Measurements from ENCODE around the gene UGT1A4. TPM values are rescaled to one million over a fixed set of nuclear protein-coding genes. Genes with fewer than 3 reads are reported as not detected.
A peak's percentile ranks its signal among the peaks of the same experiment; 100 is the strongest.

Gene UGT1A4
- total RNA-seq, 1 donor from 2014 or later = not detected

DNA sequence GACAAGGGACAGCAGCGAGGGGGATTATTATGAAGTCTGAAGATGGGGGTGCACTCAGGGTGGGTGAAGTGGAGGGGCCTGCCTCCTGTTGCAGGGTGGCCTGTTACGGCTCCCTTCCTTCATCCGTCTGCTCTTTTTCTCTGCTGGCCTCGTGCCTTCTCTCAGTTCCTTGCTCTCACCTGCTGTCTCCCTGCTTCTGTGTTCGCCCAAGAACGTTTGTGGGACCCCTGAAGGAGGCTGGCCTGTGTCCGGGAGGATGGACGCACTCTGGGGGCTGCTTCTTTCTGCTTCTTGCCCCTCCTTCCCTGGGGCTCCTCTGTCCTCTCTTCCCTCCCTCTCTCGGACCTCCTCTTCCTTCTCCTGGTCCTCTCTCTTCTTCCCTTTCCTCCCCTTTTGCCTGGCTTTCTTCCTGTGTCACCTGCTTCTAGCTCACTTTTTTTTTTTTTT, 73.4 kb downstream of the UGT1A4 start:
- H3K27me3 Mint-ChIP-seq (ENCODE audit: low read depth) = peaks cover 6% of the 10 kb centered on the region
- no peak for DNase-seq (ENCODE audit: low spot score)
- TF ChIP-seq, protein P1, sequence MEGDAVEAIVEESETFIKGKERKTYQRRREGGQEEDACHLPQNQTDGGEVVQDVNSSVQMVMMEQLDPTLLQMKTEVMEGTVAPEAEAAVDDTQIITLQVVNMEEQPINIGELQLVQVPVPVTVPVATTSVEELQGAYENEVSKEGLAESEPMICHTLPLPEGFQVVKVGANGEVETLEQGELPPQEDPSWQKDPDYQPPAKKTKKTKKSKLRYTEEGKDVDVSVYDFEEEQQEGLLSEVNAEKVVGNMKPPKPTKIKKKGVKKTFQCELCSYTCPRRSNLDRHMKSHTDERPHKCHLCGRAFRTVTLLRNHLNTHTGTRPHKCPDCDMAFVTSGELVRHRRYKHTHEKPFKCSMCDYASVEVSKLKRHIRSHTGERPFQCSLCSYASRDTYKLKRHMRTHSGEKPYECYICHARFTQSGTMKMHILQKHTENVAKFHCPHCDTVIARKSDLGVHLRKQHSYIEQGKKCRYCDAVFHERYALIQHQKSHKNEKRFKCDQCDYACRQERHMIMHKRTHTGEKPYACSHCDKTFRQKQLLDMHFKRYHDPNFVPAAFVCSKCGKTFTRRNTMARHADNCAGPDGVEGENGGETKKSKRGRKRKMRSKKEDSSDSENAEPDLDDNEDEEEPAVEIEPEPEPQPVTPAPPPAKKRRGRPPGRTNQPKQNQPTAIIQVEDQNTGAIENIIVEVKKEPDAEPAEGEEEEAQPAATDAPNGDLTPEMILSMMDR (IDR thresholded peaks at IDR 0.05) = no peak
- H3K4me1 Mint-ChIP-seq (ENCODE audit: low read depth) = no peaks in the 10 kb centered on the region
- H3K36me3 Mint-ChIP-seq (ENCODE audit: low read depth) = no peaks in the 10 kb centered on the region
- no peak overlapping the region for H3K4me3 Mint-ChIP-seq (ENCODE audit: unreplicated experiment)
- H3K9me3 Mint-ChIP-seq (ENCODE audit: low read depth) = no peaks in the 10 kb centered on the region
- H3K27ac Mint-ChIP-seq (ENCODE audit: unreplicated experiment) = no peak overlapping the region

DNA sequence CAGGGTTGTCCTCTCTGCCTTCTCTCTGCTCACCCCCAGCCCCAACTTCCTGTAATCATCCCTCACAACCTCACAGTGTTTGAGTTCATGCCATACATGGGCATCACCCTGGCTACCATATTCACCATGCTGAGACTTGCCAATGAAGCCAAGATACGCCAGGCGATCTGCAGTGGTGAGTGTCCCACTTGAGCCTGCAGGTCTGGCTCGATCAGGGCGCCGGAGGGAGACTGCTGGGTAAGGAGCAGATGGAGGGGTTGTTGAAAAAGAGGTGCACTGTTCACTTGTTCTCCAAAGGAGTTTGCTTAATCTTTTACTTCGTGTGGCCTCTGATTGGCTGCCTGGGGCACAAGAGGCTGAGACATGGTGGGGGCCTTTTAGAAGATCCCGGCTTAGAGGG, 74.2 kb downstream of the UGT1A4 start:
- Mint-ChIP-seq H3K4me3 (ENCODE audit: unreplicated experiment) (no peak overlapping the region), H3K4me1 (ENCODE audit: low read depth) (no peaks in the 10 kb centered on the region), H3K27me3 (ENCODE audit: low read depth) (peaks cover 8% of the 10 kb centered on the region), H3K27ac (ENCODE audit: unreplicated experiment) (no peak overlapping the region), H3K9me3 (ENCODE audit: low read depth) (no peaks in the 10 kb centered on the region), H3K36me3 (ENCODE audit: low read depth) (no peaks in the 10 kb centered on the region)
- DNase-seq (ENCODE audit: low spot score) = no peak
- TF ChIP-seq, protein P1 (IDR thresholded peaks at IDR 0.05) = no peak

DNA sequence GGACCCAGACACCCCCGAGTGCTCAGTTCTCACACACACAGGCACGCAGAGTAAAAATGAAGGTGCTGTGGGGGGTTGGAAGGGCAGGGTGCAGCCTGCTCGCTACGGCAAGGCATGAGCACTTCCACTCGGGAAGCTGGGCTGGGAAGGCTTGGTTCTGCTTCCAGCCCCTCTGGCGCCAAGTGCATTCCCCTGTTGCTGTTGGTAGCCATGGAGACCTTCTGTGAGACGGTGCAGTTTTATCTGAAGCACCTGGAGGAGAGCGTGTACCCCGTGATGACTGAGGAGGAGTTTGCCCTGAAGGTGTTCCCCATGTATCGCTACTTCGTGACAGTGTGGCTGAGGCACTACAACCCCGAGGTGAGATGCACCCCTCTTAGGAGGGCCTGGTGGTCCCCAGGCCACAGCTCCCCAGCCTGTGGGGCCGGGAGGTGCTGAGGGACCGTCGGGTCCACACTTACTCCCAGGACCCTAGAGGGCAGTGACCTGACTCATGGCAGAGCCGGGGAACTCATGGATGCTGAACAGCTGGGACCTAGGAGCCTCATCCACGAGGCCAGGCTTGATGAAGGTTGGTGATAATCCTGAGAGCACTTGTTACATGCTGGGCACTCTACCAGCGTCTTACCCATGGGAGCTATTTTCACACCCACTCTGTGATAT, 75.1 kb downstream of the UGT1A4 start:
- no peaks in the 10 kb centered on the region for H3K36me3 Mint-ChIP-seq (ENCODE audit: low read depth)
- no peak for DNase-seq (ENCODE audit: low spot score)
- H3K4me1 Mint-ChIP-seq (ENCODE audit: low read depth) = no peaks in the 10 kb centered on the region
- TF ChIP-seq, protein P1 (IDR thresholded peaks at IDR 0.05) = no peak
- peaks cover 8% of the 10 kb centered on the region for H3K27me3 Mint-ChIP-seq (ENCODE audit: low read depth)
- H3K27ac Mint-ChIP-seq (ENCODE audit: unreplicated experiment) = no peak overlapping the region
- H3K9me3 Mint-ChIP-seq (ENCODE audit: low read depth) = no peaks in the 10 kb centered on the region
- H3K4me3 Mint-ChIP-seq (ENCODE audit: unreplicated experiment) = no peak overlapping the region

DNA sequence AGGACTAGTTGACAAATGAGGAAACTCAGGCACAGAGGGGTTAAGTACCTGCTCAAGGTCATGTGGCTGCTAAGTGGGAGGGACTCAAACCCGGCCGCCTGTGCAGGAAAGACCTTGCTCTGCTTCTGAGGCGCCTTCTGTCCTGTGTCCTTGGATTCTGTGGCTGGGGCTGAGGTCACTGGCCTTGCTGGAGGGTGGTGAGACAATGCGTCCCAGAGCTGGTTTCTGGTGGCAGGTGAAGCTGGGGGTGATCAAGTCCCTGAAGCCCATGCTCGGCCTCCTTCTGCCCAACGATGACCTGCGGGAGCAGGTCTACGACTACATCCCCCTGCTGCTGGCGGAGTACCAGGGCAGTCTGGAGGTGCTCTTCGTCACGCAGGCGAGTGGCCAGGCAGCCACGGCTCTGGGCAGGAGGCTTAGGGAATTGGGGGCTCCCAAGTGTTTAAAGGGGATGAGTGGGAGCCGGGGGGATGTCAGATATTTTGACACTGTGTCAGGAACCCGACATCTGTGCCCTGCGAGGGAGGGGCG, 75.7 kb downstream of the UGT1A4 start:
- DNase-seq (ENCODE audit: low spot score) = peak; percentile 86
- Mint-ChIP-seq H3K4me1 (ENCODE audit: low read depth) (no peaks in the 10 kb centered on the region), H3K9me3 (ENCODE audit: low read depth) (no peaks in the 10 kb centered on the region), H3K4me3 (ENCODE audit: unreplicated experiment) (no peak overlapping the region), H3K27me3 (ENCODE audit: low read depth) (peaks cover 9% of the 10 kb centered on the region), H3K36me3 (ENCODE audit: low read depth) (no peaks in the 10 kb centered on the region), H3K27ac (ENCODE audit: unreplicated experiment) (no peak overlapping the region)
- TF ChIP-seq, protein P1 (IDR thresholded peaks at IDR 0.05) = no peak

DNA sequence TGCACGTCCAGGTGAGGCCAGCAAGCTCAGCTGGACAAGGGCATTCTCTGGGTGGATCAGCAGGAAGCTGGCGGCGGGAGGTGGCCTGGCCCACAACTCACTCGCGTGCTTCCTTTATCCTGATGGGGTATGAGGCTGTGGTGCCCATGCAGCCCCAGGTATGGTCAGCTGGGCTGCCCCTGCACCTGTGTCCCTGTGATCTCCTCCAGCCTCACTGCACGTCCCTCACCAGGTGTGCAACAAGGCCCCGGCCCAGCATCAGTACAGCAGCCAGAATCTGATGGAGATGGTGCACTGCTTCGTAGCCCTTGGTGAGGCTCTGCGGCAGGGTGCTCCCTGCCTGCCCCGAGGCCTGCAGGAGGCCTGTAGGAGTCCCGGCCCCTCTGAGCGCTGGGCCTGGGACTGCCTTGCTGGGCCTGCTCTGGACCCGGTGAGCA, 77.2 kb downstream of the UGT1A4 start:
- Mint-ChIP-seq H3K4me1 (ENCODE audit: low read depth) (no peaks in the 10 kb centered on the region), H3K27me3 (ENCODE audit: low read depth) (peaks cover 7% of the 10 kb centered on the region), H3K4me3 (ENCODE audit: unreplicated experiment) (no peak overlapping the region), H3K9me3 (ENCODE audit: low read depth) (peaks cover 5% of the 10 kb centered on the region), H3K27ac (ENCODE audit: unreplicated experiment) (no peak overlapping the region), H3K36me3 (ENCODE audit: low read depth) (peaks cover 2% of the 10 kb centered on the region)
- DNase-seq (ENCODE audit: low spot score) = peak; percentile 82
- TF ChIP-seq, protein P1 (IDR thresholded peaks at IDR 0.05) = no peak
